Mesothelial cell of epicardium (in vitro differentiated cells): ENCODE measurements around the gene TPSG1. TPM values are rescaled to one million over a fixed set of nuclear protein-coding genes. Genes with fewer than 3 reads are reported as not detected.

Source experiments
- DNase-seq, 2 experiments: peaks; one replicate each; pipeline ENCODE4 v3.0.0; 2021; ENCODE audit warnings: low spot score in 2 of 2; ENCODE audit not compliant: unreplicated experiment in 2 of 2
- H3K27ac Mint-ChIP-seq: 2 replicates; pipeline ENCODE4 v1.8.0; 2021; ENCODE audit warnings: mixed read lengths
- H3K27me3 Mint-ChIP-seq: 2 replicates; pipeline ENCODE4 v1.8.0; 2021; ENCODE audit warnings: low read depth, mixed read lengths
- H3K36me3 Mint-ChIP-seq: 2 replicates; pipeline ENCODE4 v1.8.0; 2021; ENCODE audit warnings: mixed read lengths
- H3K4me1 Mint-ChIP-seq: 2 replicates; pipeline ENCODE4 v1.8.0; 2021; ENCODE audit warnings: mixed read lengths
- H3K4me3 Mint-ChIP-seq: 2 replicates; pipeline ENCODE4 v1.8.0; 2021; ENCODE audit warnings: mild to moderate bottlenecking, moderate library complexity, mixed read lengths
- H3K9me3 Mint-ChIP-seq: 2 replicates; pipeline ENCODE4 v1.8.0; 2021; ENCODE audit warnings: mixed read lengths
- total RNA-seq: library from RNA; stranded (reverse); gene quantifications from 3 replicates; pipeline ENCODE4 v1.2.1, GENCODE V29; 2021
- TF ChIP-seq, protein P1 (sequence below): fragments of 200-600 bp; sonication (generic); IDR thresholded peaks from one replicate; pipeline ENCODE4 v1.5.0; 2021; ENCODE audit warnings: antibody characterized with exemption; ENCODE audit not compliant: unreplicated experiment

TPSG1 gene
- total RNA-seq, 1 donor from 2014 or later: not detected

DNA sequence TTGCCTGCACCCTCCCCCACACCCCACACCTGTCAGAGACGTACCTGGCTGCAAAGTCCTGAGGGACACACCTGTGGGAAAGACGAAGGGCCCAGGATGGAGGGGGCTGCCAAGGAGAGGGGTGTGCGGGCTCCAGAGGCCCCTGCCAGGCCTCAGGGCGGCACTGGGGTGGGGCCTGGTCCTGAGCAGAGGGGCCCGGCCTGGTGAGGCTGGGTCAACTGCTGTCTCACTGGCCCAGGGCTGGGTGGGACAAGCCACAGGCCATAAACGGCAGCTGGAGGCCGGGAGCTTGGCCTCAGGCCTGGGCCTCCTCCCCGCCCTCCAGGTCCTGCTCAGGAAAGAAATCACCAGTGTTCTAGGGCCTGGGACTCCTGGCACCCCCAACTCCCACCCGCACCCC is 510 bp downstream of the TPSG1 start:
- no peak overlapping the region for H3K4me3 Mint-ChIP-seq
- no peak for DNase-seq
- no peak overlapping the region for H3K27ac Mint-ChIP-seq
- no peaks in the 10 kb centered on the region for H3K4me1 Mint-ChIP-seq
- TF ChIP-seq, protein P1, sequence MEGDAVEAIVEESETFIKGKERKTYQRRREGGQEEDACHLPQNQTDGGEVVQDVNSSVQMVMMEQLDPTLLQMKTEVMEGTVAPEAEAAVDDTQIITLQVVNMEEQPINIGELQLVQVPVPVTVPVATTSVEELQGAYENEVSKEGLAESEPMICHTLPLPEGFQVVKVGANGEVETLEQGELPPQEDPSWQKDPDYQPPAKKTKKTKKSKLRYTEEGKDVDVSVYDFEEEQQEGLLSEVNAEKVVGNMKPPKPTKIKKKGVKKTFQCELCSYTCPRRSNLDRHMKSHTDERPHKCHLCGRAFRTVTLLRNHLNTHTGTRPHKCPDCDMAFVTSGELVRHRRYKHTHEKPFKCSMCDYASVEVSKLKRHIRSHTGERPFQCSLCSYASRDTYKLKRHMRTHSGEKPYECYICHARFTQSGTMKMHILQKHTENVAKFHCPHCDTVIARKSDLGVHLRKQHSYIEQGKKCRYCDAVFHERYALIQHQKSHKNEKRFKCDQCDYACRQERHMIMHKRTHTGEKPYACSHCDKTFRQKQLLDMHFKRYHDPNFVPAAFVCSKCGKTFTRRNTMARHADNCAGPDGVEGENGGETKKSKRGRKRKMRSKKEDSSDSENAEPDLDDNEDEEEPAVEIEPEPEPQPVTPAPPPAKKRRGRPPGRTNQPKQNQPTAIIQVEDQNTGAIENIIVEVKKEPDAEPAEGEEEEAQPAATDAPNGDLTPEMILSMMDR: no peak
- H3K27me3 Mint-ChIP-seq: peaks cover 1% of the 10 kb centered on the region
- H3K9me3 Mint-ChIP-seq: no peaks in the 10 kb centered on the region
- no peaks in the 10 kb centered on the region for H3K36me3 Mint-ChIP-seq

DNA sequence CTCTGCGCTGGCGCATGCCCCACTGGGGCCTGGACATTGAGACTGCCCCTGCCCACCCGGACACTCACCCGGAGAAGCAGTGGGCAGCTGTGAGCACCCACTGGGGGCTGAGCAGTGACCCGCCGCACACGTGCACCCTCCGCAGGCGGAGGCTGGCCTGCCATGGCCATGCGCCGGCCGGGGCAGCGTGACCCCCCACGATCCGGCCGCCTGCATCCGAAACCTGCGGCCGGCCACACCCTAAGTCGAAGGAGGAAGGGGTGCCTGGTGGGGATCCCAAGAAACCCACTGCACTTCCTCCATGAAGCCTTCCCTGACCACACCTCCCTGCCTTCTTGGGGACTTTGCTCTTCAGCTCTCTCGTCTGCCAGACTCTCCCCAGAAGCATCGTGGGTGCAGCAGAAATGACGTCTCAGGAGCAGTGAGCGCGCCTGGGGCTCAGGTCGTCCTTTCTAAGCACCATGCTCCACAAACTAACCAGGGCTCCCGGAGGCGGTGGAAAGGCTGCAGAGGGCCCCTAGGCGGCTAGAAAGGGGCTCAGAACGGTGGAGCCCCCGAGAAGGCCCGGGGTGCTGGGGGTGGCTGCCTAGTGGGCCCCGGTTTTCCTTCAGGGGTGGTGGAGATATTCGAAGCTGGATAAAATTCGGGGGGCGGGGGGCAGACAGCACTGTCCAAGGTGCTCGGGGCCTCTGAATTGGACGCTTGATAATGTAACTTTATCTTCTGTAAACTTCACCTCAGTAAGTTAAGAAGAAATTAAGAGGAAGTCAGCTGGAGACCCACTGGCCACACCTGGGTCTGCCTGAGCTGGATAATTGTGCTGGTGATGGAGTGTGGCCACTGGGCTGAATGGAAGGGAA is 1.5 kb downstream of the TPSG1 start:
- TF ChIP-seq, protein P1: no peak
- Mint-ChIP-seq H3K36me3 (no peaks in the 10 kb centered on the region), H3K27ac (no peak overlapping the region)

DNA sequence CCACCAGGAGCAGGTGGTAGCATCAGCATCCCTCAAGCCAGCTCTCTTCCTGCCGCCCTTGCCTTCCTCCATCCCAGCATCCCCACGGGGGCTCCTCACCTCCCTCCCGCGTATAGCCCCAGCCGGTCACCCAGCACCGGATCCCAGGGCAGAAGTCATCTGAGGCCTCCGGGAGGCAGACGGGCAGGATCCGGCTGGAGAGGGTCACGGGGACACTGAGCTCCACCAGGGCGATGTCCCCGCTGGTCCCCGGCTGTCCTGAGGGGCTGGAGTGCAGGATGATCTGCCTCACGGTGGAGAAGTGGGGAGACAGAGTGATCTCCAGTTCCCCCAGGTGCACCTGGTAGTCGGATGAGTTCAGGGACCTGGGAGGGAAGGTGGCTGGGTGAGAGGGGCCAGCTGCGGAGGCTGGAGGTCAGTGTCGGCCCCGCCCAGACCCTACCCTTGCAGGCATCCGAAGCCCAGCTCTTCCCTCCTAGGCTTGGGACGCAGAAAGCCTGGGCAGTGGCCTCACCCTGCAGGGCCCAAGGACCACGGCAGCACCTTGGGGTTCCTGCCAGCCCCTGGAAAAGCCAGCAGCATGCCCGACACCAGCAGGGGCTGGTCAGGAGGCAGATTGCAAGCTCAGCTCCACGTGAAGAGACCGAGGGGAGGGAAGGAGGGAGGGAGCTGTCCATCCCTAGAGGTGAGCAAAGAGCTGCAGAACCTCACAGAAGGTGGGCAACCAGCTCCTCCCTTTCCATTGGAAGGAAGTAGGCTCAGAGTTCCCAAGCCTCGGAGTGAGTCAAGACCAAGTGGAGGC is 2.3 kb downstream of the TPSG1 start:
- TF ChIP-seq, protein P1: no peak
- no peak for DNase-seq
- Mint-ChIP-seq H3K36me3 (no peaks in the 10 kb centered on the region), H3K4me3 (no peak overlapping the region), H3K27ac (no peak overlapping the region), H3K27me3 (peaks cover 1% of the 10 kb centered on the region), H3K9me3 (no peaks in the 10 kb centered on the region), H3K4me1 (no peaks in the 10 kb centered on the region)

More for the DNA sequence above, 1.5 kb downstream of the TPSG1 start:
- no peak for DNase-seq
- no peak overlapping the region for H3K4me3 Mint-ChIP-seq
- no peaks in the 10 kb centered on the region for H3K4me1 Mint-ChIP-seq
- no peaks in the 10 kb centered on the region for H3K9me3 Mint-ChIP-seq
- H3K27me3 Mint-ChIP-seq: peaks cover 1% of the 10 kb centered on the region

DNA sequence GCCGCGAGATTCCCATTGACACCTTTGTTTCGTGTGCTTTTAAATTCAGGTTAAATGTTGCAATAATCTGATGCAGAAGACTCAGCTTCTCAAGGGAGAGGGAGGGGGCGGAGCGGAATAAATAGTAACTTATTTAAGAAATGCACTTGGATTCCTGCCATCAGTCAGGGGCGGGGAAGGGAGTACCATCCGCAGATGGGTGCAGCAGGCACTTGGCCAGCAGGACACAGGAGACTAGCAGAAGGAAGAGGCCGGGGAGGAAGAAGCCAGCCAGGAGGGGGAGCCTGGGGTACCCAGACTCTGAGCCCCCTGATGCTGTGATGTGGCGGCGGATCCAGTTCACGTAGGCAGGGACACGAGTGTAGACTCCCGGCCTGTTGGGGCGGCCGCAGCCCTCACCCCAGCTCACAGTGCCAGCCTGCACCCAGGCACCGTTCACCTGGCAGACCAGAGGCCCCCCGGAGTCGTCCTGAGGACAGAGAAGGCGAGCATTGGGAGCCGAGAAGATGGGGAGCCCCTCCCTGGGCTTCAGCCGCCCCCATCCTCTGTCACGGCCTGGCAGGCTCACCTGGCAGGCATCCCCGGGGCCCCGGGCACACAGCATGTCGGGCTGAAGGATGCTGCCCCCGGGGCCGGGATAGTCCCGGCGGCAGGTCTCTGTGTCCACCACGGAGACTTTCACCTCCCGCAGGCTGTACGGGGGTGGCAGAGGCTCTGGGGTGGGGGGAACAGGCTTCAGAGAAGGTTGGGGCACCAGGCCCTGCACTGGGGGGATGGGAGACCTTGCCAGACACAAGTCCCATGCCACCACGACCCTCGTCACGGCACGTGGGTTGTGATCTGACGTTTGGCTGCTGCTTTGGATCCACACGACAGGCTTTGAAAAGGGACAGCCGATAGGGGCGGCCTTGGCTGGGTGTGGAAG is 3.2 kb downstream of the TPSG1 start:
- H3K4me1 Mint-ChIP-seq: no peaks in the 10 kb centered on the region
- no peaks in the 10 kb centered on the region for H3K9me3 Mint-ChIP-seq
- TF ChIP-seq, protein P1: no peak
- no peak overlapping the region for H3K4me3 Mint-ChIP-seq
- no peak overlapping the region for H3K27ac Mint-ChIP-seq
- peaks cover 1% of the 10 kb centered on the region for H3K27me3 Mint-ChIP-seq
- no peak for DNase-seq
- no peaks in the 10 kb centered on the region for H3K36me3 Mint-ChIP-seq
